ENCODE measurements around the gene MRGPRF. TPM values are rescaled to one million over a fixed set of nuclear protein-coding genes. Genes with fewer than 3 reads are reported as not detected.

Gene MRGPRF
- total RNA-seq, 3 donors from 2014 or later = 0.10 to 0.18 TPM; not detected in 1

- H3K4me1 Mint-ChIP-seq (ENCODE audit: low read depth) = peaks cover 2% of the 10 kb centered on the region
- H3K4me3 Mint-ChIP-seq = no peak overlapping the region
- no peaks in the 10 kb centered on the region for H3K36me3 Mint-ChIP-seq (ENCODE audit: insufficient read depth)
- no peaks in the 10 kb centered on the region for H3K9me3 Mint-ChIP-seq
- no peak for ATAC-seq
- no peak for DNase-seq
- peaks cover 3% of the 10 kb centered on the region for H3K27me3 Mint-ChIP-seq (ENCODE audit: low read depth)
Measured at GRCh38 chr11:69040051-69040450, 27.0 kb upstream of the MRGPRF start.

- Mint-ChIP-seq H3K9me3 (no peaks in the 10 kb centered on the region), H3K4me1 (ENCODE audit: low read depth) (peaks cover 2% of the 10 kb centered on the region), H3K36me3 (ENCODE audit: insufficient read depth) (no peaks in the 10 kb centered on the region), H3K27me3 (ENCODE audit: low read depth) (peaks cover 3% of the 10 kb centered on the region), H3K4me3 (no peak overlapping the region)
- no peak for DNase-seq
- ATAC-seq = no peak
Measured at GRCh38 chr11:69039501-69039900, 26.5 kb upstream of the MRGPRF start.

- Mint-ChIP-seq H3K4me3 (no peak overlapping the region), H3K27me3 (ENCODE audit: low read depth) (no peaks in the 10 kb centered on the region), H3K4me1 (ENCODE audit: low read depth) (peaks cover 2% of the 10 kb centered on the region), H3K36me3 (ENCODE audit: insufficient read depth) (no peaks in the 10 kb centered on the region), H3K9me3 (no peaks in the 10 kb centered on the region)
- ATAC-seq (no peak), DNase-seq (no peak)
Measured at GRCh38 chr11:69037544-69037943, 24.5 kb upstream of the MRGPRF start.

- no peaks in the 10 kb centered on the region for H3K9me3 Mint-ChIP-seq
Measured at GRCh38 chr11:69037074-69037473, 24.0 kb upstream of the MRGPRF start.

GRCh38 chr11:69035946-69036340 lies 22.9 kb upstream of the MRGPRF start:
- H3K27me3 Mint-ChIP-seq (ENCODE audit: low read depth) = no peaks in the 10 kb centered on the region
- H3K4me1 Mint-ChIP-seq (ENCODE audit: low read depth) = peaks cover 2% of the 10 kb centered on the region
- DNase-seq (no peak), ATAC-seq (no peak)
- no peaks in the 10 kb centered on the region for H3K36me3 Mint-ChIP-seq (ENCODE audit: insufficient read depth)
- H3K9me3 Mint-ChIP-seq = no peaks in the 10 kb centered on the region
- H3K4me3 Mint-ChIP-seq = no peak overlapping the region

More at GRCh38 chr11:69037074-69037473, 24.0 kb upstream of the MRGPRF start:
- peaks cover 2% of the 10 kb centered on the region for H3K4me1 Mint-ChIP-seq (ENCODE audit: low read depth)
- H3K4me3 Mint-ChIP-seq = no peak overlapping the region
- no peaks in the 10 kb centered on the region for H3K36me3 Mint-ChIP-seq (ENCODE audit: insufficient read depth)
- H3K27me3 Mint-ChIP-seq (ENCODE audit: low read depth) = no peaks in the 10 kb centered on the region
- ATAC-seq = no peak
- DNase-seq = no peak

GRCh38 chr11:69035150-69035945 lies 22.3 kb upstream of the MRGPRF start:
- Mint-ChIP-seq H3K9me3 (no peaks in the 10 kb centered on the region), H3K36me3 (ENCODE audit: insufficient read depth) (no peaks in the 10 kb centered on the region), H3K27me3 (ENCODE audit: low read depth) (no peaks in the 10 kb centered on the region), H3K4me3 (no peak overlapping the region), H3K4me1 (ENCODE audit: low read depth) (no peaks in the 10 kb centered on the region)
- DNase-seq (no peak), ATAC-seq (no peak)

- ATAC-seq = no peak
- Mint-ChIP-seq H3K9me3 (no peaks in the 10 kb centered on the region), H3K27me3 (ENCODE audit: low read depth) (no peaks in the 10 kb centered on the region), H3K36me3 (ENCODE audit: insufficient read depth) (no peaks in the 10 kb centered on the region), H3K4me1 (ENCODE audit: low read depth) (no peaks in the 10 kb centered on the region), H3K4me3 (no peak overlapping the region)
- DNase-seq = no peak
Measured at GRCh38 chr11:69034123-69034867, 21.2 kb upstream of the MRGPRF start.

GRCh38 chr11:69033431-69033830 lies 20.4 kb upstream of the MRGPRF start:
- no peaks in the 10 kb centered on the region for H3K9me3 Mint-ChIP-seq
- DNase-seq (no peak), ATAC-seq (no peak)
- H3K4me1 Mint-ChIP-seq (ENCODE audit: low read depth) = no peaks in the 10 kb centered on the region
- no peak overlapping the region for H3K4me3 Mint-ChIP-seq
- no peaks in the 10 kb centered on the region for H3K27me3 Mint-ChIP-seq (ENCODE audit: low read depth)
- H3K36me3 Mint-ChIP-seq (ENCODE audit: insufficient read depth) = no peaks in the 10 kb centered on the region

- Mint-ChIP-seq H3K4me1 (ENCODE audit: low read depth) (no peaks in the 10 kb centered on the region), H3K4me3 (no peak overlapping the region), H3K9me3 (no peaks in the 10 kb centered on the region), H3K36me3 (ENCODE audit: insufficient read depth) (no peaks in the 10 kb centered on the region), H3K27me3 (ENCODE audit: low read depth) (no peaks in the 10 kb centered on the region)
- DNase-seq = no peak
- ATAC-seq = no peak
Measured at GRCh38 chr11:69032833-69033232, 19.8 kb upstream of the MRGPRF start.

GRCh38 chr11:69030301-69030700 lies 17.3 kb upstream of the MRGPRF start:
- Mint-ChIP-seq H3K36me3 (ENCODE audit: insufficient read depth) (no peaks in the 10 kb centered on the region), H3K4me3 (no peak overlapping the region), H3K9me3 (no peaks in the 10 kb centered on the region), H3K4me1 (ENCODE audit: low read depth) (no peaks in the 10 kb centered on the region), H3K27me3 (ENCODE audit: low read depth) (no peaks in the 10 kb centered on the region)
- no peak for ATAC-seq
- DNase-seq = no peak

GRCh38 chr11:69027704-69028372 lies 14.8 kb upstream of the MRGPRF start:
- Mint-ChIP-seq H3K36me3 (ENCODE audit: insufficient read depth) (no peaks in the 10 kb centered on the region), H3K4me1 (ENCODE audit: low read depth) (no peaks in the 10 kb centered on the region), H3K27me3 (ENCODE audit: low read depth) (no peaks in the 10 kb centered on the region), H3K9me3 (no peaks in the 10 kb centered on the region), H3K4me3 (no peak overlapping the region)
- DNase-seq = no peak
- no peak for ATAC-seq

- Mint-ChIP-seq H3K4me3 (no peak overlapping the region), H3K36me3 (ENCODE audit: insufficient read depth) (no peaks in the 10 kb centered on the region), H3K27me3 (ENCODE audit: low read depth) (peaks cover 5% of the 10 kb centered on the region), H3K9me3 (no peaks in the 10 kb centered on the region), H3K4me1 (ENCODE audit: low read depth) (no peaks in the 10 kb centered on the region)
- ATAC-seq (no peak), DNase-seq (no peak)
Measured at GRCh38 chr11:69024509-69024908, 11.5 kb upstream of the MRGPRF start.

GRCh38 chr11:69022260-69022659 lies 9.2 kb upstream of the MRGPRF start:
- Mint-ChIP-seq H3K9me3 (no peaks in the 10 kb centered on the region), H3K4me3 (no peak overlapping the region), H3K36me3 (ENCODE audit: insufficient read depth) (no peaks in the 10 kb centered on the region), H3K27me3 (ENCODE audit: low read depth) (peaks cover 5% of the 10 kb centered on the region), H3K4me1 (ENCODE audit: low read depth) (no peaks in the 10 kb centered on the region)
- ATAC-seq = no peak
- no peak for DNase-seq

GRCh38 chr11:69018924-69019323 lies 5.9 kb upstream of the MRGPRF start:
- ATAC-seq = no peak
- Mint-ChIP-seq H3K36me3 (ENCODE audit: insufficient read depth) (no peaks in the 10 kb centered on the region), H3K9me3 (no peaks in the 10 kb centered on the region)

More at GRCh38 chr11:69018924-69019323, 5.9 kb upstream of the MRGPRF start:
- no peak for DNase-seq
- Mint-ChIP-seq H3K4me1 (ENCODE audit: low read depth) (no peaks in the 10 kb centered on the region), H3K27me3 (ENCODE audit: low read depth) (peaks cover 12% of the 10 kb centered on the region), H3K4me3 (no peak overlapping the region)

All from activated T-cell treated with anti-CD3 and anti-CD28 coated beads, Interleukin-2, amount 50 U/mL, for 4 hours (primary cell).